ENCODE data around the gene SLC18A3. TPM values are rescaled to one million over a fixed set of nuclear protein-coding genes. Genes with fewer than 3 reads are reported as not detected.

The SLC18A3 gene
- total and polyA plus RNA-seq, 12 donors = 0.03 to 0.41 (median 0.15) TPM; not detected in 8

DNA sequence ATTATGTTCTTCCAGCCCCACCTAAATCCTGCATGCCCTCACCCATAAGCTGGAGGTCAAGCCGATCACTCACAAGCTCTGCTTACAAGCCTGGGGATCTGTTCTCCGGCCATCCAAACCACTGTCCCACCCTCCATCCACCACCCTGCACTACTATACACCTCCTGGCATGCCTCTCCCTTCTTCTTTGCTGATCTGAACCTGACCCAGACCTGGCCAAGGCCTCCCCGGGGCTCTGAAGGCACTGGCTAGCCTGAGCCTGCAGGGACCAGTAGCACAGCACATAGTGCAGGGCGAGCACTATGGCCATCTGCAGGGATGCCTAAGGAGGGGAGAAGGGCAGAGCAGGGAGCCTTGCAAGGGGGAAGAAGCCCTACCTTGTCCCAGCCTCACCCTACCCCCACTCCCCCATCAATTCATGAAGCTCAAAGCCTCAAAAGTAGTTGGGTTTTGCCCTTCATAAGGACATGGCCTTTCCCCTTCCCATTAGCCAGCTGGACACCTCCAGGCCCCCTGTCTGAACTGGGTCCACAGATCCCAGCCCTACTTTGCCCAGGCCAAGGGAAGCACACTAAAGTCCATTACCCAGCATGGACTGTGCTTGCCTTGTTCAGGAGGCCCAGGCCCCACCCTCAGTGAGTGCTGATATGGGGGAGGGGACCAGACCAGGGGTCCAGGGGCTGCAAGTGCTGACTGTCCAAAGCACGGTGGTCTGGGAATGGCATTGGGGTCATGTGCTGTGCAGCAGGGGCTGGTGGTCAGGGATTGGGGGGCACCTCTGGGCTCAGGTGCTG lies 33.3 kb downstream of the SLC18A3 start:
- TF ChIP-seq, protein P1, sequence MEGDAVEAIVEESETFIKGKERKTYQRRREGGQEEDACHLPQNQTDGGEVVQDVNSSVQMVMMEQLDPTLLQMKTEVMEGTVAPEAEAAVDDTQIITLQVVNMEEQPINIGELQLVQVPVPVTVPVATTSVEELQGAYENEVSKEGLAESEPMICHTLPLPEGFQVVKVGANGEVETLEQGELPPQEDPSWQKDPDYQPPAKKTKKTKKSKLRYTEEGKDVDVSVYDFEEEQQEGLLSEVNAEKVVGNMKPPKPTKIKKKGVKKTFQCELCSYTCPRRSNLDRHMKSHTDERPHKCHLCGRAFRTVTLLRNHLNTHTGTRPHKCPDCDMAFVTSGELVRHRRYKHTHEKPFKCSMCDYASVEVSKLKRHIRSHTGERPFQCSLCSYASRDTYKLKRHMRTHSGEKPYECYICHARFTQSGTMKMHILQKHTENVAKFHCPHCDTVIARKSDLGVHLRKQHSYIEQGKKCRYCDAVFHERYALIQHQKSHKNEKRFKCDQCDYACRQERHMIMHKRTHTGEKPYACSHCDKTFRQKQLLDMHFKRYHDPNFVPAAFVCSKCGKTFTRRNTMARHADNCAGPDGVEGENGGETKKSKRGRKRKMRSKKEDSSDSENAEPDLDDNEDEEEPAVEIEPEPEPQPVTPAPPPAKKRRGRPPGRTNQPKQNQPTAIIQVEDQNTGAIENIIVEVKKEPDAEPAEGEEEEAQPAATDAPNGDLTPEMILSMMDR (IDR thresholded peaks at IDR 0.05) = no peak
- no peak for TF ChIP-seq POLR2A (IDR thresholded peaks at IDR 0.05)
- Histone ChIP-seq H3K4me3 (no peak overlapping the region), H3K9me3 (replicated peaks in 1 of 3) (no peaks in the 10 kb centered on the region), H3K27me3 (no peaks in the 10 kb centered on the region), H3K27ac (no peak overlapping the region), H3K4me1 (replicated peaks in 1 of 2) (no peaks in the 10 kb centered on the region), H3K36me3 (replicated peaks in 1 of 2) (no peaks in the 10 kb centered on the region)
- WGBS, 4 donors = 78 to 97% (median 87%) methylated on average over 3 to 5 of the region's 5 CpGs
- DNase-seq = no peak
- intact Hi-C loops (cut with DNase I) = no loop called here

DNA sequence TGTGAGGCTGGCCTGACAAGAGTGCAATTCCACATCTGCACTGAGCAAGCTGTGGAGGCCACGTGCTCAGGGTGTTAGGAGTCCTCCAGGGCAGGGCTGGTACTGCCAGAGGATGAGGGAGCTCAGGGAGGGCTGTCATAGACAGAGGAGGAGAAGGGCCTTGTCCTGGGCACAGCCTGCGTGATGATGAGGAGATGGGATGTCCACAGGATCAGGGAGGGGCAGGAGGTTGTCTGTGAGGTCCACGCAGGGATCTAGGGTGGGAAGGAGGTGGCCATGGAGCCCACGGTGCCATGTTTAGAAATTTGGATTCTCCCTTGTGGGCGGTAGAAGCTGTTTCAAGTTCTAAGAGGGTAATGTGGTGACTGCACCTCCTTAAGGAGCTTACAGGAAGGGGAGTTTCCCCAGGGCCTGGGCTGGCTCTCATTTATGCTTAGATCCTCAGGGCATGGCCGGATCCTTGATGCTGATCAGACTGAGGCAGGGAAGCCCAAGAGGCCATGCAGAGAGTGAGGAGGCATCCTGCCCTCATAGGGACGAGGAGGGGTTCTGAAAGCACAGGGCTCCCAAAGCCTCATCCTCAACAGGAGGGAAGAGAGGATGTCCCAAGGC lies 34.0 kb downstream of the SLC18A3 start:
- no peaks in the 10 kb centered on the region for H3K36me3 ChIP-seq (replicated peaks in 1 of 2)
- intact Hi-C loops (cut with DNase I) = no loop called here
- WGBS, 4 donors = 65 to 81% (median 72%) methylated on average over 7 of the region's 7 CpGs
- H3K4me3 ChIP-seq = no peak overlapping the region
- H3K4me1 ChIP-seq (replicated peaks in 1 of 2) = no peaks in the 10 kb centered on the region
- H3K27me3 ChIP-seq = no peaks in the 10 kb centered on the region
- H3K27ac ChIP-seq = no peak overlapping the region
- no peak for DNase-seq
- no peaks in the 10 kb centered on the region for H3K9me3 ChIP-seq (replicated peaks in 1 of 3)
- TF ChIP-seq, protein P1 (IDR thresholded peaks at IDR 0.05) = no peak
- no peak for TF ChIP-seq POLR2A (IDR thresholded peaks at IDR 0.05)

DNA sequence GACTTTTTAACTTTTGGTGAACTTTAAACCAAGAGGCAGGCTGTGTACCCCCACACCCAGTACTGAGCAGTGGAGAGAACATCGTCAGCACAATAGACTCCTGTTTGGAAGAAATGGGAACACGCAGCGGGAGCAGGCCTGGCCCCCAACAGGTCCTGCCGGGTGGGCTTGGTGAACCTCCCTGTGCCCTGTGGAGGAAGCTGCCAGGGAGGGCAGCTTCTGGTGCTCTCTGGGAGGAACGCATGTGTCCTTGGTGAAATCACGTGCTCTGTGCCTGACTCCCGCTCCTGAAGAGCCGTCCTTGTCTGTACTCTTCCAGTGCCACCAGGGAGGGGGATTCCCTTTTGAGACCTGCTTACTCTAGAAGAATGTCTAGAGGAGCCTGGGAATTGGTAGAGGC lies 35.3 kb downstream of the SLC18A3 start:
- 51 to 71% (median 68%) methylated on average over 5 to 8 of the region's 8 CpGs; no CpG with 5 or more reads in 1 of the 4 donors for WGBS, 4 donors
- no peaks in the 10 kb centered on the region for H3K27me3 ChIP-seq
- intact Hi-C loops (cut with DNase I) = no loop called here
- H3K36me3 ChIP-seq (replicated peaks in 1 of 2) = no peaks in the 10 kb centered on the region
- H3K9me3 ChIP-seq (replicated peaks in 1 of 3) = no peaks in the 10 kb centered on the region
- H3K27ac ChIP-seq = no peak overlapping the region
- DNase-seq = no peak
- H3K4me1 ChIP-seq (replicated peaks in 1 of 2) = no peaks in the 10 kb centered on the region
- no peak overlapping the region for H3K4me3 ChIP-seq
- no peak for TF ChIP-seq POLR2A (IDR thresholded peaks at IDR 0.05)
- TF ChIP-seq, protein P1 (IDR thresholded peaks at IDR 0.05) = no peak

DNA sequence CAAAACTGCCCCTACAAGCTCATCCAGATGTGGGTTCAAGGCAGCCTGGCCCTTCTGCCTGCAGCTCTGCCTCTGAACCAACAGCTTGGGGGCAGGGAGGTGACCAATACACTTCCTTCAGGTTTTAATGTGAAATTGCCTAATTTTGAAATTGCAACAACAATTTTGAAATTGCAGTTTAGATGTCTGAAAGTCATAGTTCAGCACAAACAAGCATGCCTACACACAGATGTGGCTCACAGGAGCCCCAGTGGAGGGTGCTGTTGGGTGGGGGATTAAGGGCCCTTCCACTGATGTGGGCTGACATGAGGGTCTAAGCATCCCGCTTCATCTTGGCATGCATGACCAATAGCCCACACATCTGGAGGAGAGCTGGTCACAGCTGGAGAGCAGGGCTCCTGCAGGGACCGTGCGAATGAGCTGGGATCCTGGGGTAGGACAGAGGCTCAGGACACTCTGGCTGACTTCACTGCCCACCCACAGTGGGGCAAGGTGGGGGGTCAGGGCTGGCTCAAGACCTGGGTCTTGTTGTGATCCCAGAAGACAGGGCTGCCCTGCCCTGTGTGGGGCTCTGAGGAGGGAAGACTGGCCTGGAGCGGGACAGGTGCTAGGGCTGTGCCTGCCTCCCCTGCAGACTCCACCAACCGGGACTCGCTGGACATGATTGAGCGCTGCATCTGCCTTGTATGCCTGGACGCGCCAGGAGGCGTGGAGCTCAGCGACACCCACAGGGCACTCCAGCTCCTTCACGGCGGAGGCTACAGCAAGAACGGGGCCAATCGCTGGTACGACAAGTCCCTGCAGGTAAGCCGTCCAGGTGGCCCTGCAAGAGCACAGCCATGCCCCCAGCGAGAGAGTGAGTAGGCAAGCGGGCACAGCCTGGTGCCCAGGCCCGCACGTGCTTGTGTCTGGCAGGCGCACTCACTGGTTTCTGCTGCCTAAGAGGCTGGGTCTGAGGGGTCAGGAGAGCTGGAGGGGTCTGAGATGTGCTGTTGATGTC lies 36.1 kb downstream of the SLC18A3 start:
- DNase-seq = peak in 1 of 7 donors; percentile 28
- H3K27ac ChIP-seq = no peak overlapping the region
- intact Hi-C loops (cut with DNase I) = no loop called here
- 50 to 99% (median 90%) methylated on average over 1 to 22 of the region's 22 CpGs for WGBS, 4 donors
- H3K4me1 ChIP-seq (replicated peaks in 1 of 2) = no peaks in the 10 kb centered on the region
- no peak overlapping the region for H3K4me3 ChIP-seq
- no peaks in the 10 kb centered on the region for H3K27me3 ChIP-seq
- H3K9me3 ChIP-seq (replicated peaks in 1 of 3) = no peaks in the 10 kb centered on the region
- TF ChIP-seq, protein P1 (IDR thresholded peaks at IDR 0.05) = no peak
- no peak for TF ChIP-seq POLR2A (IDR thresholded peaks at IDR 0.05)
- H3K36me3 ChIP-seq (replicated peaks in 1 of 2) = no peaks in the 10 kb centered on the region

All from adrenal gland (tissue), 12 donors.